Activated CD8-positive, alpha-beta T cell treated with anti-CD3 and anti-CD28 coated beads for 36 hours (primary cell): Measurements from ENCODE around the gene GNG7. TPM values are rescaled to one million over a fixed set of nuclear protein-coding genes. Genes with fewer than 3 reads are reported as not detected.
"Not testable (repeated sequence)": the region's sequence is repeated elsewhere in the genome, so short reads cannot be mapped to it uniquely, and the experiment has no call there.

Experiments
- ATAC-seq: fragments of 200-7000 bp; cut with Tn5 transposase; one replicate; pipeline ENCODE4 v1.10.0; 2021; ENCODE audit warnings: mild to moderate bottlenecking, moderate library complexity
- CTCF ChIA-PET: fragments of 350-600 bp; sonication (Branson Sonifier 250); formaldehyde crosslinking; loops from one replicate; lab custom pipeline; 2021; ENCODE audit warnings: antibody characterized with exemption; lab: Charles Lee
- POLR2A ChIA-PET: fragments of 350-600 bp; sonication (Branson Sonifier 250); formaldehyde crosslinking; loops from one replicate; lab custom pipeline; 2021; ENCODE audit warnings: antibody characterized with exemption; lab: Charles Lee
- DNase-seq: peaks from one replicate; pipeline ENCODE4 v3.0.0-alpha.2; 2020
- H3K27ac Mint-ChIP-seq: one replicate; pipeline ENCODE4 v1.8.0; 2021; ENCODE audit warnings: mild to moderate bottlenecking, mixed read lengths
- H3K27me3 Mint-ChIP-seq: one replicate; pipeline ENCODE4 v1.8.0; 2021; ENCODE audit warnings: mixed read lengths
- H3K36me3 Mint-ChIP-seq: one replicate; pipeline ENCODE4 v1.8.0; 2021; ENCODE audit warnings: low read depth, mixed read lengths
- H3K4me1 Mint-ChIP-seq: one replicate; pipeline ENCODE4 v1.8.0; 2021; ENCODE audit warnings: low read depth, mixed read lengths
- H3K4me3 Mint-ChIP-seq: one replicate; pipeline ENCODE4 v1.8.0; 2021; ENCODE audit warnings: mild to moderate bottlenecking, moderate library complexity, mixed read lengths
- H3K9me3 Mint-ChIP-seq: one replicate; pipeline ENCODE4 v1.8.0; 2021; ENCODE audit warnings: mixed read lengths
- intact Hi-C: fragments of 100-400 bp; cut with micrococcal nuclease; formaldehyde crosslinking; loops from one replicate; pipeline ENCODE4 v1.10.0; 2022
- total RNA-seq, 2 experiments: library from RNA; stranded (reverse); gene quantifications; one replicate each; pipeline ENCODE4 v1.2.3, GENCODE V29; 2021
- TF ChIP-seq, protein P1 (sequence below): fragments of 200-600 bp; IDR thresholded peaks from one replicate; pipeline ENCODE4 v1.8.0; 2022; ENCODE audit warnings: antibody characterized with exemption, mild to moderate bottlenecking

Gene GNG7
- total RNA-seq, 2 experiments from 2014 or later = 0.27 to 0.32 TPM

DNA sequence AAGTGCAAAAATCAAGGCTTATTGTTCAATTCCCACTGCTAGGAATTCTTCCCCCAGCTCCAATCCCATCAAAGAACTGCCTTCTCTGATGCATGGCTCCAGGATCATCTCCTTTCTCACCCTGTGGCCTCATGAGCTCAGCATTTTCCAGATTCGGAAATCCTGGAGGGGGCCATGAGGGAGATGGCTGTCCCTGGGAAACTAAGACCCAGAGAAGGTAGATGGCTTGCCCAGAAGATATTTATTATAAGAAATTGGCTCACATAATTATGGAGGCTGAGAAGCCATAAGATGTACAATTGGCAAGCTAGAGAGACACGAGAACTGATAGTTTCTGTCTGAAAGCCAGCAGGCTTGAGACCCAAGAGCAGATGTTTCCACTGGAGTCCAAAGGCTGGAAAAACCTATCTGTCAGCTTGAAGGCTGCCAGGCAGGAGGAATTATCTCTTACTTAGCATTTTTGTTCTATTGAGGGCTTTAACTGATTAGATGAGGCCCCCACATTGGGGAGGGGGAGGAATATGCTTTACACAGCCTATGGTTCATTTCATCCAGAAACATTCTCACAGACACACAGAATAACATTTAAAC, 168.0 kb downstream of the GNG7 start:
- no peak overlapping the region for H3K4me3 Mint-ChIP-seq
- no peaks in the 10 kb centered on the region for H3K36me3 Mint-ChIP-seq
- ATAC-seq (no peak), DNase-seq (no peak)
- H3K27me3 Mint-ChIP-seq = no peaks in the 10 kb centered on the region
- TF ChIP-seq, protein P1, sequence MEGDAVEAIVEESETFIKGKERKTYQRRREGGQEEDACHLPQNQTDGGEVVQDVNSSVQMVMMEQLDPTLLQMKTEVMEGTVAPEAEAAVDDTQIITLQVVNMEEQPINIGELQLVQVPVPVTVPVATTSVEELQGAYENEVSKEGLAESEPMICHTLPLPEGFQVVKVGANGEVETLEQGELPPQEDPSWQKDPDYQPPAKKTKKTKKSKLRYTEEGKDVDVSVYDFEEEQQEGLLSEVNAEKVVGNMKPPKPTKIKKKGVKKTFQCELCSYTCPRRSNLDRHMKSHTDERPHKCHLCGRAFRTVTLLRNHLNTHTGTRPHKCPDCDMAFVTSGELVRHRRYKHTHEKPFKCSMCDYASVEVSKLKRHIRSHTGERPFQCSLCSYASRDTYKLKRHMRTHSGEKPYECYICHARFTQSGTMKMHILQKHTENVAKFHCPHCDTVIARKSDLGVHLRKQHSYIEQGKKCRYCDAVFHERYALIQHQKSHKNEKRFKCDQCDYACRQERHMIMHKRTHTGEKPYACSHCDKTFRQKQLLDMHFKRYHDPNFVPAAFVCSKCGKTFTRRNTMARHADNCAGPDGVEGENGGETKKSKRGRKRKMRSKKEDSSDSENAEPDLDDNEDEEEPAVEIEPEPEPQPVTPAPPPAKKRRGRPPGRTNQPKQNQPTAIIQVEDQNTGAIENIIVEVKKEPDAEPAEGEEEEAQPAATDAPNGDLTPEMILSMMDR = no peak
- POLR2A ChIA-PET = interaction anchor here (1.4 to 2.4 kb wide), 3 partner anchors 9 to 73 kb away, joined by 3 to 10 read pairs (median 5); no protein-coding TSS in a partner anchor
- CTCF ChIA-PET = interaction anchor here (0.8 to 1.7 kb wide), 3 partner anchors 77 to 114 kb away, joined by 3 to 5 read pairs (median 3); no protein-coding TSS in a partner anchor
- H3K27ac Mint-ChIP-seq = no peak overlapping the region
- peaks cover 2% of the 10 kb centered on the region for H3K9me3 Mint-ChIP-seq
- intact Hi-C loops = no loop called here
- H3K4me1 Mint-ChIP-seq = peaks cover 33% of the 10 kb centered on the region

DNA sequence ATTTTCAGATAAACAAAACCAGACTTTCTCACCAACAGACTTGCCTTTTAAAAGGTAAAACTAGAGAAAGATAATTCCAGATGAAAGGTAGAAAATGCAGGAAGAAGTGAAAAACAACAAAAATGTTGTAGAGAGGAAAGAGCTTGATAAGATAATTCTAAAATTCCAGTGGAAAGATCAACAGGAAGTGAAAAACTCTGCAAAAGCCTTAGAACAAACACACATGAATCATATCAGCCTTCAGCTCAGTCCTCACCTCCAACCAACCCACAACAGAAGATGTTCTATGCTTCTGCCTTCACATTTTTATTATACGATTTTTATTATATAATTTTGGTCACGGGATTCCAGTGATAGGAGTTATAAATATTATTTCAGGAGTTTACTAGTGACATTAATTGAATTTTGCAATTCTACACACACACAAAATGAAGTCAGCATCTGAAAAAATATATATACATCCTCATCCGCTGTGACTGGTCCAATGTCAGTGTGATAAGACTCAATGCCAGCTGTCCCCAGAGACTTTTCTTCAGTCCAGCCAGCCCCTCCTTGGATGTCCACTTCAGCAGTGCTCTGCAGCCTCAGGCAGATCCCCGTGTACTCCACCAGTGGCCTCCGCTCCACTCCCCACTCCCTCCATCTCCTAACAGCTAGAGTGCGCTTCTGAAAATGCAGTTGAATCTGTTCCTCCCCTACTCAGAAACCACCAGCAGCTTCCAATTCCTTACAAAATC, 168.6 kb downstream of the GNG7 start:
- no peak for DNase-seq
- H3K4me3 Mint-ChIP-seq = no peak overlapping the region
- H3K27ac Mint-ChIP-seq = no peak overlapping the region
- TF ChIP-seq, protein P1 = no peak
- H3K27me3 Mint-ChIP-seq = no peaks in the 10 kb centered on the region
- intact Hi-C loops = no loop called here
- no peaks in the 10 kb centered on the region for H3K36me3 Mint-ChIP-seq
- peaks cover 33% of the 10 kb centered on the region for H3K4me1 Mint-ChIP-seq
- ChIA-PET CTCF (interaction anchor here (0.6 to 1.7 kb wide), 4 partner anchors 78 to 386 kb away, joined by 3 to 5 read pairs (median 3); no protein-coding TSS in a partner anchor), POLR2A (interaction anchor here (1.0 to 2.4 kb wide), 5 partner anchors 10 to 73 kb away, joined by 3 to 10 read pairs (median 4); no protein-coding TSS in a partner anchor)
- peak; percentile 60 for ATAC-seq
- H3K9me3 Mint-ChIP-seq = peaks cover 2% of the 10 kb centered on the region

DNA sequence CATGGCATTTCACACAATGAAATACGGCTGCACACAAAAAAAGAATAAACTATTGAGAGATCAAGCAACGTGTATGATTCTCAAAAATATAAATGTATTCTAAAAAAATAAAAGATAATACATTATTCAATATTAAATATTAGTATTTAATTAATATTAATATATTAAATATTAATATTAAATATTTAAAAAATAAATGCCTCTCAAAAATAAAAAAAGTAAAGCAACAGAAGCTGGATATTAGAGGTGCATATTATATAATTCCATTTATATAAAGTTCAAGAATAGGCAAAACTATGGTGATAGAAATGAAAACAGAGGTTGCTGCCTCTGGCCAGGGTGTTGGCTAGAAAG, 169.4 kb downstream of the GNG7 start:
- ATAC-seq = no peak
- no peak overlapping the region for H3K27ac Mint-ChIP-seq
- DNase-seq = no peak
- H3K27me3 Mint-ChIP-seq = no peaks in the 10 kb centered on the region
- intact Hi-C loops = no loop called here
- H3K4me1 Mint-ChIP-seq = peaks cover 32% of the 10 kb centered on the region
- H3K36me3 Mint-ChIP-seq = no peaks in the 10 kb centered on the region
- H3K4me3 Mint-ChIP-seq = no peak overlapping the region
- TF ChIP-seq, protein P1 = no peak
- POLR2A ChIA-PET = interaction anchor here (1.0 to 2.4 kb wide), 3 partner anchors 11 to 55 kb away, joined by 3 to 10 read pairs (median 4); no protein-coding TSS in a partner anchor
- peaks cover 2% of the 10 kb centered on the region for H3K9me3 Mint-ChIP-seq
- CTCF ChIA-PET = interaction anchor here (1.7 kb wide), 1 partner anchor 104 kb away, joined by 5 read pairs; no protein-coding TSS in a partner anchor

- Mint-ChIP-seq H3K9me3 (peaks cover 2% of the 10 kb centered on the region), H3K27me3 (no peaks in the 10 kb centered on the region), H3K4me1 (peaks cover 26% of the 10 kb centered on the region), H3K36me3 (no peaks in the 10 kb centered on the region), H3K4me3 (no peak overlapping the region), H3K27ac (no peak overlapping the region)
- TF ChIP-seq, protein P1 = no peak
- ATAC-seq (no peak), DNase-seq (no peak)
- CTCF ChIA-PET = no interaction called here
- POLR2A ChIA-PET = interaction anchor here (1.0 to 2.4 kb wide), 2 partner anchors 11 to 30 kb away, joined by 4 to 10 read pairs; no protein-coding TSS in a partner anchor
- intact Hi-C loops = no loop called here
Measured at GRCh38 chr19:2532252-2533071, 170.0 kb downstream of the GNG7 start.

- H3K4me3 Mint-ChIP-seq, ATAC-seq, intact Hi-C loops, DNase-seq, H3K36me3 Mint-ChIP-seq, H3K27me3 Mint-ChIP-seq, H3K9me3 Mint-ChIP-seq, H3K27ac Mint-ChIP-seq: not testable (repeated sequence)
- peaks cover 24% of the 10 kb centered on the region for H3K4me1 Mint-ChIP-seq
- CTCF ChIA-PET = interaction anchor here (1.0 to 1.4 kb wide), 4 partner anchors 13 to 81 kb away, joined by 3 to 4 read pairs (median 3); partner anchors contain the start of gene GADD45B
- POLR2A ChIA-PET = interaction anchor here (1.9 kb wide), 1 partner anchor 12 kb away, joined by 6 read pairs; no protein-coding TSS in a partner anchor
Measured at GRCh38 chr19:2529942-2530341, 172.6 kb downstream of the GNG7 start.
